Trophoblast cell (in vitro differentiated cells and primary cell): Measurements from ENCODE around the gene SLC29A2.
A peak's percentile ranks its signal among the peaks of the same experiment; 100 is the strongest.

Source experiments
- DNase-seq, 2 donors: peaks; one replicate each; pipeline ENCODE4 v3.0.0-alpha.2; 2016
- H2AFZ ChIP-seq: 2 replicates; pipeline ENCODE4 v1.6.1; 2013; ENCODE audit warnings: low read length, moderate library complexity, mild to moderate bottlenecking; ENCODE audit not compliant: insufficient read depth, poor library complexity
- H2AK5ac ChIP-seq: 2 replicates; pipeline ENCODE4 v1.6.1; 2013; ENCODE audit warnings: mild to moderate bottlenecking, low read length
- H2BK120ac ChIP-seq: 2 replicates; pipeline ENCODE4 v1.6.1; 2013; ENCODE audit warnings: low read length, mild to moderate bottlenecking, moderate library complexity; ENCODE audit not compliant: insufficient read depth, poor library complexity
- H2BK12ac ChIP-seq: 2 replicates; pipeline ENCODE4 v1.6.1; 2013; ENCODE audit warnings: mild to moderate bottlenecking, low read length, moderate library complexity
- H2BK5ac ChIP-seq: 2 replicates; pipeline ENCODE4 v1.6.1; 2013; ENCODE audit warnings: low read length, low read depth, moderate library complexity, mild to moderate bottlenecking; ENCODE audit not compliant: poor library complexity
- H3K14ac ChIP-seq: 2 replicates; pipeline ENCODE4 v1.6.1; 2013; ENCODE audit warnings: mild to moderate bottlenecking, low read length
- H3K18ac ChIP-seq: 2 replicates; pipeline ENCODE4 v1.6.1; 2013; ENCODE audit warnings: mild to moderate bottlenecking, low read length
- H3K23ac ChIP-seq: 2 replicates; pipeline ENCODE4 v1.6.1; 2013; ENCODE audit warnings: low read length
- H3K27ac ChIP-seq: 2 replicates; pipeline ENCODE4 v1.5.1; 2013; ENCODE audit warnings: low read depth, mild to moderate bottlenecking, inconsistent platforms, low read length, moderate library complexity
- H3K27me3 ChIP-seq: 2 replicates; pipeline ENCODE4 v1.6.1; 2013; ENCODE audit warnings: inconsistent platforms, mild to moderate bottlenecking, low read length, moderate library complexity; ENCODE audit not compliant: insufficient read depth
- H3K36me3 ChIP-seq, 2 experiments: 1 replicate in 1 of 2; 2 replicates in 1 of 2; pipeline ENCODE4 v1.6.1; 2013; ENCODE audit warnings: low read length in 2 of 2, mild to moderate bottlenecking in 2 of 2, moderate library complexity in 1 of 2; ENCODE audit not compliant: insufficient read depth in 2 of 2, control insufficient read depth in 1 of 2
- H3K4ac ChIP-seq: 2 replicates; pipeline ENCODE4 v1.6.1; 2013; ENCODE audit warnings: low read depth, mild to moderate bottlenecking, low read length, moderate library complexity
- H3K4me1 ChIP-seq, 2 experiments: 1 replicate in 1 of 2; 2 replicates in 1 of 2; pipeline ENCODE4 v1.6.1; 2013; ENCODE audit warnings: low read length in 2 of 2, mild to moderate bottlenecking in 2 of 2, moderate library complexity in 1 of 2; ENCODE audit not compliant: insufficient read depth in 2 of 2, control insufficient read depth in 1 of 2
- H3K4me2 ChIP-seq: 2 replicates; pipeline ENCODE4 v1.6.1; 2013; ENCODE audit warnings: inconsistent platforms, mild to moderate bottlenecking, low read length, moderate library complexity
- H3K4me3 ChIP-seq: 2 replicates; pipeline ENCODE4 v1.5.1; 2013; ENCODE audit warnings: mild to moderate bottlenecking, low read depth, low read length, inconsistent platforms
- H3K79me1 ChIP-seq: one replicate; pipeline ENCODE4 v1.6.1; 2013; ENCODE audit warnings: low read length
- H3K79me2 ChIP-seq: 2 replicates; pipeline ENCODE4 v1.6.1; 2013; ENCODE audit warnings: low read length, mild to moderate bottlenecking; ENCODE audit not compliant: control insufficient read depth, insufficient read depth, poor library complexity
- H3K9ac ChIP-seq: 2 replicates; pipeline ENCODE4 v1.6.1; 2013; ENCODE audit warnings: mild to moderate bottlenecking, low read length
- H3K9me3 ChIP-seq: 2 replicates; pipeline ENCODE4 v1.6.1; 2013; ENCODE audit warnings: low read depth, mild to moderate bottlenecking, control low read depth, inconsistent platforms, low read length; ENCODE audit not compliant: insufficient read depth
- H4K12ac ChIP-seq: 2 replicates; pipeline ENCODE4 v1.6.1; 2013; ENCODE audit warnings: low read depth, mild to moderate bottlenecking, low read length, moderate library complexity
- H4K8ac ChIP-seq: 2 replicates; pipeline ENCODE4 v1.6.1; 2013; ENCODE audit warnings: low read depth, mild to moderate bottlenecking, low read length, moderate library complexity
- H4K91ac ChIP-seq: one replicate; pipeline ENCODE4 v1.6.1; 2013; ENCODE audit warnings: low read depth, mild to moderate bottlenecking, low read length, moderate library complexity
- WGBS: extraction: QIAGEN DNeasy Blood & Tissue Kit; methylation state at CpG from one replicate; pipeline ENCODE4 v1.1.7; 2013; ENCODE audit warnings: missing lambda C conversion rate; ENCODE audit not compliant: insufficient read length, insufficient coverage; ENCODE audit errors: extremely low coverage; 5-methylcytosine and 5-hydroxymethylcytosine counted together

SLC29A2 gene

GRCh38 chr11:66368484-66368883 is 3.1 kb downstream of the SLC29A2 start:
- H3K36me3 ChIP-seq, result peaks cover 23 to 26% of the 10 kb centered on the region in 2 experiments
- no peak overlapping the region for H3K23ac ChIP-seq
- no peak overlapping the region for H3K27ac ChIP-seq
- H3K9me3 ChIP-seq, result no peaks in the 10 kb centered on the region
- no CpG with 5 or more reads among the region's 6 CpGs for WGBS
- H4K8ac ChIP-seq, result no peak overlapping the region
- H3K4me3 ChIP-seq, result no peak overlapping the region
- peaks cover 16% of the 10 kb centered on the region for H3K79me1 ChIP-seq
- no peaks in the 10 kb centered on the region for H3K27me3 ChIP-seq
- no peak overlapping the region for H3K4ac ChIP-seq
- peaks cover 10% of the 10 kb centered on the region for H3K79me2 ChIP-seq
- no peak overlapping the region for H2BK120ac ChIP-seq
- no peak for DNase-seq
- H4K91ac ChIP-seq, result no peak overlapping the region
- H3K9ac ChIP-seq, result no peak overlapping the region
- H4K12ac ChIP-seq, result no peak overlapping the region
- H2AFZ ChIP-seq, result no peak overlapping the region
- no peak overlapping the region for H2BK5ac ChIP-seq
- no peak overlapping the region for H3K4me2 ChIP-seq
- H2AK5ac ChIP-seq, result no peak overlapping the region
- H3K18ac ChIP-seq, result no peak overlapping the region
- no peak overlapping the region for H2BK12ac ChIP-seq
- no peak overlapping the region for H3K14ac ChIP-seq
- peaks cover 11 to 15% of the 10 kb centered on the region in 2 experiments for H3K4me1 ChIP-seq

DNA sequence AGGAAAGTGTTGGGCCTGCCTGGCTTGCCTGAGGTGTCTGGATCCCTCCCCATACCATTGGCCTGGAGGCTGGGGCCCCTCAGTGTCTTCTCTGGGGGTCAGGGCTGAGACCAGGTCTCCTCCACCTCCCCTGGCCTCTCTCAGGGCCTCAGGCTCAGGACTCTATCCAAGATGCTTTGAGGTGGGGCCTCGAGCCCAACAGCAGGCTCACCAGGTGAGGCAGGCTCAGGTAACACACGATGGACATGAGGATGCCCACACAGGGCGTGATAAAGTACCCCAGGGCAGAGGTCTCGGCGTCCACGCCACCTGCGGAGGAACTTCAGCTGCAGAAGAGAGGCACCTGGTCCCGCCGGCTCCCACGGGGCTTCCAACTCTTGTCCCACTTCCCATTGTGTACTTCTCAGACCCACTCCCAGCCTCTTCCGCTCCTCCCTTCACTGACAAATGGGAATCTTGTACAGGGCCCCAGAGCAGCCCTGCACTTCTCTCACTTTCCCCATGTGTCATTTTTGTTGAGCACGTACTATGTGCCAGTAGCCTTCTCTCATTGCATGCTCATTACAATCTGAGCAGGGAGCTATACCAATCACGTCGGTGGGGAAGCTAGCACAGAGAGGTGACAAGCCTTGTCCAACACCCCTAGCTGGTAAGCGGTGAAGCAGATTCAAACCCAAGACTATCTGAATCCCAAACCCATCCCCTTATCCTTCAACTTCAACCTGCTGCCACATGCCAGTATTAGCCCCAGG is 3.8 kb downstream of the SLC29A2 start:
- Histone ChIP-seq H3K4ac (no peak overlapping the region), H3K4me2 (no peak overlapping the region), H2AFZ (no peak overlapping the region), H3K36me3 (peaks cover 31 to 32% of the 10 kb centered on the region in 2 experiments), H2BK5ac (no peak overlapping the region), H3K79me1 (peaks cover 16% of the 10 kb centered on the region), H3K23ac (no peak overlapping the region), H3K79me2 (peaks cover 10% of the 10 kb centered on the region), H3K9ac (no peak overlapping the region), H3K18ac (no peak overlapping the region), H4K12ac (no peak overlapping the region), H2BK120ac (no peak overlapping the region), H3K4me3 (no peak overlapping the region), H3K14ac (no peak overlapping the region), H2AK5ac (no peak overlapping the region), H3K27me3 (no peaks in the 10 kb centered on the region), H4K8ac (no peak overlapping the region), H3K27ac (no peak overlapping the region), H3K9me3 (no peaks in the 10 kb centered on the region), H2BK12ac (no peak overlapping the region), H3K4me1 (peaks cover 11 to 14% of the 10 kb centered on the region in 2 experiments), H4K91ac (no peak overlapping the region)
- WGBS, result no CpG with 5 or more reads among the region's 15 CpGs
- no peak for DNase-seq

DNA sequence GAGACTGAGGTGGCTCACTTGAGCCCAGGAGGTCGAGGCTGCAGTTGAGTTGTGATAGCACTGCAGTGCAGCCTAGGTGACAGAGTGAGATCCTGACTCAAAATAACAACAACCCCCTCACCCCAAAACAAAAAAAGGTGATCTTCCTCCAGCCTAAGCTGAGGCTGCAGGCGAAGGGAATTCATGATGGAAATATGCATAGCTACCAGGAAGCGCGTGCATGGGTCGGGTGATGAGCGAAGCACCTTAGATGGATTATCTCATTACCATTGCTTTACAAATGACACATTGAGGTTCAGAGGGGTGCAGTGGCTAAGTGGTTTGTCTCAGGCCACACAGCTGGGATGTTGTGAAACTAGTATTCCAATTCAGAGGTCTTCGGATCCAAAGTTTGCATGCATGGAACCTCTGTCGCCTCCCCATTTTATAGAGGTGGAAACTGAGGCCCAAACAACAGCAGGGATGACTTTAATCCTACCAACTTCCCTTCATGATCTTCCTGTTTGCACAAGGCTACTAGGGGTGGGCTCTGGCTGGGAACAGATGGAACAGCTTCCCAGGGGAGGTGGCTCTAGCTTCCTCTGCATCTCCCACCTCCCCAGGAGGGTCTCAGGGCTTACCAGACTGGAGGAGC is 4.6 kb downstream of the SLC29A2 start:
- DNase-seq, result no peak
- no peak overlapping the region for H3K14ac ChIP-seq
- peaks cover 6 to 13% of the 10 kb centered on the region in 2 experiments for H3K4me1 ChIP-seq
- H3K27me3 ChIP-seq, result no peaks in the 10 kb centered on the region
- H2BK12ac ChIP-seq, result no peak overlapping the region
- no peaks in the 10 kb centered on the region for H3K9me3 ChIP-seq
- H2AK5ac ChIP-seq, result no peak overlapping the region
- peaks cover 9% of the 10 kb centered on the region for H3K79me1 ChIP-seq
- no peak overlapping the region for H4K12ac ChIP-seq
- no peak overlapping the region for H2BK120ac ChIP-seq
- no peak overlapping the region for H3K18ac ChIP-seq
- WGBS, result no CpG with 5 or more reads among the region's 8 CpGs
- H2BK5ac ChIP-seq, result no peak overlapping the region
- no peak overlapping the region for H4K8ac ChIP-seq
- peaks cover 7% of the 10 kb centered on the region for H3K79me2 ChIP-seq
- no peak overlapping the region for H3K9ac ChIP-seq
- H3K27ac ChIP-seq, result no peak overlapping the region
- H3K23ac ChIP-seq, result no peak overlapping the region
- H3K36me3 ChIP-seq, result peaks cover 33 to 35% of the 10 kb centered on the region in 2 experiments
- no peak overlapping the region for H3K4me2 ChIP-seq
- no peak overlapping the region for H2AFZ ChIP-seq
- no peak overlapping the region for H3K4me3 ChIP-seq
- H4K91ac ChIP-seq, result no peak overlapping the region
- H3K4ac ChIP-seq, result no peak overlapping the region

- WGBS, result no CpG with 5 or more reads among the region's 14 CpGs
- Histone ChIP-seq H3K23ac (no peak overlapping the region), H3K9me3 (no peaks in the 10 kb centered on the region), H2BK12ac (no peak overlapping the region), H4K8ac (no peak overlapping the region), H3K4ac (no peak overlapping the region), H3K4me2 (no peak overlapping the region), H3K27ac (no peak overlapping the region), H3K27me3 (no peaks in the 10 kb centered on the region), H3K4me3 (no peak overlapping the region), H3K79me1 (peaks cover 2% of the 10 kb centered on the region), H3K4me1 (peaks cover 6 to 17% of the 10 kb centered on the region in 2 experiments), H3K36me3 (peaks cover 33 to 36% of the 10 kb centered on the region in 2 experiments), H3K14ac (no peak overlapping the region), H2AFZ (no peak overlapping the region), H3K79me2 (peaks cover 2% of the 10 kb centered on the region), H4K91ac (no peak overlapping the region), H2AK5ac (peak overlapping the region; percentile 71), H4K12ac (no peak overlapping the region), H2BK5ac (no peak overlapping the region), H2BK120ac (no peak overlapping the region), H3K18ac (no peak overlapping the region), H3K9ac (no peak overlapping the region)
- no peak for DNase-seq
Measured at GRCh38 chr11:66365711-66366619, 5.6 kb downstream of the SLC29A2 start.
